ENCODE results near the gene ZNF135.

Gene ZNF135

DNA sequence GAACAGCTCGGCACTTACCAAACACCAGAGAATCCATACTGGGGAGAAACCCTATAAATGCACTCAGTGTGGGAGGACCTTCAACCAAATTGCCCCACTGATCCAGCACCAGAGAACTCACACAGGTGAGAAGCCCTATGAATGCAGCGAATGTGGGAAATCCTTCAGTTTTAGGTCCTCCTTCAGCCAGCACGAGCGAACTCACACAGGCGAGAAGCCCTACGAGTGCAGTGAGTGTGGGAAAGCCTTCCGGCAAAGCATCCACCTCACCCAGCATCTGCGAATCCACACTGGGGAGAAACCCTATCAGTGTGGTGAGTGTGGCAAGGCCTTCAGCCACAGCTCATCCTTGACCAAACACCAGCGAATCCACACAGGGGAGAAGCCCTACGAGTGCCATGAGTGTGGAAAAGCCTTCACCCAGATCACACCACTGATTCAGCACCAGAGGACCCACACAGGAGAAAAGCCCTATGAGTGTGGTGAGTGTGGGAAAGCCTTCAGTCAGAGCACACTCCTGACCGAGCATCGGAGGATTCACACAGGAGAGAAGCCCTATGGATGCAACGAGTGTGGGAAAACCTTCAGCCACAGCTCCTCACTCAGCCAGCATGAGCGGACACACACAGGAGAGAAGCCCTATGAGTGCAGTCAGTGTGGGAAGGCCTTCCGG is 8.3 kb downstream of the ZNF135 start:
- no peak for DNase-seq
- POLR2A ChIA-PET = no interaction called here

DNA sequence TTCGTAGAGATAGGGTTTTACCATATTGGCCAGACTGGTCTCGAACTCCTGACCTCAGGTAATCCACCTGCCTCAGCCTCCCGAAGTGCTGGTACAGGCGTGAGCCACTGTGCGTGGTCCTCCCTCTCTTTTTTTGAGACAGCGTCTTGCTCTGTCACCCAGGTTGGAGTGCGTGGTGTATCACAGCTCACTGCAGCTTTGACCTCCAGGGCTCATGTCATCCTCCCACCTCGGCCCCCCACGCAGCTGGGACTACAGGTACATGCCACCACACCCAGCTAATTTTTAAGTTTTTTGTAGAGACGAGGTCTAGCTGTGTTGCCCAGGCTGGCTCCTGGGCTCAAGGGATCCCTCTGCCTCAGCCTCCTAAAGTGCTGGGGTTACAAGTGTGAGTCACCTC is 20.7 kb downstream of the ZNF135 start:
- CTCF ChIA-PET = interaction anchor here (1.0 kb wide), 1 partner anchor 15 kb away, joined by 4 read pairs; no protein-coding TSS in a partner anchor
- DNase-seq = no peak
- Histone ChIP-seq H3K27me3 (replicated peaks in 2 of 5; ENCODE audit: control insufficient read depth in 4 of 5, insufficient read depth in 5 of 5, low read length in 4 of 5) (no peaks in the 10 kb centered on the region), H3K4me3 (ENCODE audit: control insufficient read depth in 1 of 7, extremely low read depth in 1 of 7, insufficient read depth in 4 of 7, low read depth in 2 of 7, low read length in 6 of 7) (no peak overlapping the region), H3K9me3 (ENCODE audit: control extremely low read depth in 1 of 5, control insufficient read depth in 4 of 5, insufficient read depth in 2 of 5, low read depth in 1 of 5, low read length in 4 of 5) (peaks cover 2 to 70% (median 48%) of the 10 kb centered on the region in 5 experiments), H3K27ac (ENCODE audit: insufficient read depth in 1 of 2, low read depth in 1 of 2, low read length in 2 of 2, poor library complexity in 1 of 2, severe bottlenecking in 2 of 2) (no peak overlapping the region), H3K36me3 (ENCODE audit: control insufficient read depth in 4 of 4, insufficient read depth in 4 of 4, low read length in 3 of 4) (peaks cover 2 to 32% (median 11%) of the 10 kb centered on the region in 4 experiments), H3K4me1 (ENCODE audit: control extremely low read depth in 1 of 4, control insufficient read depth in 4 of 4, insufficient read depth in 4 of 4, low read length in 3 of 4) (no peaks in the 10 kb centered on the region)
- POLR2A ChIA-PET = no interaction called here
- 100% methylated on average over 10 of the region's 10 CpGs for WGBS (ENCODE audit: insufficient coverage)

More for the DNA sequence above, 8.3 kb downstream of the ZNF135 start:
- H3K27ac ChIP-seq (ENCODE audit: insufficient read depth in 1 of 2, low read depth in 1 of 2, low read length in 2 of 2, poor library complexity in 1 of 2, severe bottlenecking in 2 of 2) = no peak overlapping the region
- CTCF ChIA-PET = interaction anchor here (0.9 to 1.1 kb wide), 2 partner anchors 12 to 25 kb away, joined by 3 read pairs; no protein-coding TSS in a partner anchor
- H3K27me3 ChIP-seq (replicated peaks in 2 of 5; ENCODE audit: control insufficient read depth in 4 of 5, insufficient read depth in 5 of 5, low read length in 4 of 5) = no peaks in the 10 kb centered on the region
- peaks cover 0 to 56% (median 31%) of the 10 kb centered on the region in 4 experiments for H3K36me3 ChIP-seq (ENCODE audit: control insufficient read depth in 4 of 4, insufficient read depth in 4 of 4, low read length in 3 of 4)
- 97% methylated on average over 11 of the region's 15 CpGs for WGBS (ENCODE audit: insufficient coverage)
- H3K9me3 ChIP-seq (ENCODE audit: control extremely low read depth in 1 of 5, control insufficient read depth in 4 of 5, insufficient read depth in 2 of 5, low read depth in 1 of 5, low read length in 4 of 5) = peaks cover 9 to 92% (median 78%) of the 10 kb centered on the region in 5 experiments
- peak overlapping the region in 1 of 7 experiments; percentile 43 for H3K4me3 ChIP-seq (ENCODE audit: control insufficient read depth in 1 of 7, extremely low read depth in 1 of 7, insufficient read depth in 4 of 7, low read depth in 2 of 7, low read length in 6 of 7)
- H3K4me1 ChIP-seq (ENCODE audit: control extremely low read depth in 1 of 4, control insufficient read depth in 4 of 4, insufficient read depth in 4 of 4, low read length in 3 of 4) = no peaks in the 10 kb centered on the region

DNA sequence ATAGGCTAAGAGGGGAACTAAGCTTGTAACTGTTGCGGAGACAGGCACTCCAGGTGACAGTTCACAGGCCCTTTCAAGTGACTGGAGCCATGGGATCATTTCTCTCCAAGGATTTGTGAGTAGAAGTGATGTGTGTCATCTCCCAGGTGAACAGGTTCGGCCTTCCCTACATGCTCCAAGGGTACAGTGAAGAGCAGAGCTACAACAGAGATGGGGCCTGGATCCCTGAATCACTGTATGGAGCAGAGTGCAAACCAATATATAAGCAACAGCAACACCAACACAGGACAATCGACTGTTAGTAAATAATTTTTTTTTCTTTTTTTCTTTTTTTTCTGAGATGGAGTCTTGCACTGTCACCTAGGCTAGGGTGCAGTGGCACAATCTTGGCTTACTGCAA is 23.9 kb downstream of the ZNF135 start:
- 90% methylated on average over 2 of the region's 3 CpGs for WGBS (ENCODE audit: insufficient coverage)
- no peaks in the 10 kb centered on the region for H3K27me3 ChIP-seq (replicated peaks in 2 of 5; ENCODE audit: control insufficient read depth in 4 of 5, insufficient read depth in 5 of 5, low read length in 4 of 5)
- H3K27ac ChIP-seq (ENCODE audit: insufficient read depth in 1 of 2, low read depth in 1 of 2, low read length in 2 of 2, poor library complexity in 1 of 2, severe bottlenecking in 2 of 2) = no peak overlapping the region
- ChIA-PET POLR2A (no interaction called here), CTCF (interaction anchor here (1.0 kb wide), 1 partner anchor 61 kb away, joined by 3 read pairs; no protein-coding TSS in a partner anchor)
- no peak overlapping the region for H3K4me3 ChIP-seq (ENCODE audit: control insufficient read depth in 1 of 7, extremely low read depth in 1 of 7, insufficient read depth in 4 of 7, low read depth in 2 of 7, low read length in 6 of 7)
- peaks cover 15 to 58% (median 35%) of the 10 kb centered on the region in 4 experiments for H3K36me3 ChIP-seq (ENCODE audit: control insufficient read depth in 4 of 4, insufficient read depth in 4 of 4, low read length in 3 of 4)
- H3K4me1 ChIP-seq (ENCODE audit: control extremely low read depth in 1 of 4, control insufficient read depth in 4 of 4, insufficient read depth in 4 of 4, low read length in 3 of 4) = no peaks in the 10 kb centered on the region
- DNase-seq = peak; percentile 35 to 76 (median 72)
- peaks cover 2 to 80% (median 68%) of the 10 kb centered on the region in 5 experiments for H3K9me3 ChIP-seq (ENCODE audit: control extremely low read depth in 1 of 5, control insufficient read depth in 4 of 5, insufficient read depth in 2 of 5, low read depth in 1 of 5, low read length in 4 of 5)

DNA sequence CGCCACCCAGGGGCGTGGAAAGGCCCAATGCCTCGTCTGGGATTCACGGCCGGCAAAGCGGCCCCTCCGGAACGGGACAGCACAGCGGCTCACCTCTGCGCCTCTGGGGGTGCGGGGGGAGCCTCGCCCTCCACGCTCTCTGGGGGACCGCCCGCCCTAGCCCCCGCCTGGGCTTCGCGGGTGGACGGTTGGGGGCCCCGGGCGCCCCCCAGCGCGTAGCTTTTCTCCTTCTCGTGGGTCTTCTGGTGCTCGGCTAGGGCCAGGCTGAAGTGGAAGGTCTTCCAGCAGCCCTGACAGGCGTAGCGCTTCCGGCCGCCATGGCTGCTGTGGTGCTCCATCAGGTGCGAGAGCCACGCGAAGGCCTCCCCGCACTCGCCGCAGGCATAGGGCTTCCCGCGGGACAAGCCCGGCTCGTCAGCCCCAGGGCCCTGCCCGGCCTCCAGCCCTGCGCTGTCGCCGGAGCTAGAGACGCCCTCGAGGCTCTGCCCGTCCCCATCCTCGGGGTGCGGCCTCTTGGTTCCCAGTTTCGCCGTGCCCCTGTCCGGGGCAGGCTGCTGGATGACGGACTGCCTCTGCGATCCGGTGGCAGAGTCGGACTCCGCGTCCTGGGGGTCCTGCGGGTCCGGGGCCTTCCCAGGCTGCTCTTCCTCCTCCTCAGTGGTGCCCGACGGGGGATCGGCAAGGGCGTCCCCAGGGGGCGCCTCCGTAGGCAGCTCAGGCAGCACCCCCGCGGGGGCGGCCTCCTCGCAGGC is 25.7 kb downstream of the ZNF135 start:
- peaks cover 2 to 89% (median 74%) of the 10 kb centered on the region in 5 experiments for H3K9me3 ChIP-seq (ENCODE audit: control extremely low read depth in 1 of 5, control insufficient read depth in 4 of 5, insufficient read depth in 2 of 5, low read depth in 1 of 5, low read length in 4 of 5)
- no peak overlapping the region for H3K4me3 ChIP-seq (ENCODE audit: control insufficient read depth in 1 of 7, extremely low read depth in 1 of 7, insufficient read depth in 4 of 7, low read depth in 2 of 7, low read length in 6 of 7)
- no peak for DNase-seq
- 98% methylated on average over 61 of the region's 69 CpGs for WGBS (ENCODE audit: insufficient coverage)
- no peaks in the 10 kb centered on the region for H3K27me3 ChIP-seq (replicated peaks in 2 of 5; ENCODE audit: control insufficient read depth in 4 of 5, insufficient read depth in 5 of 5, low read length in 4 of 5)
- POLR2A ChIA-PET = no interaction called here
- CTCF ChIA-PET = no interaction called here
- peaks cover 15 to 70% (median 43%) of the 10 kb centered on the region in 4 experiments for H3K36me3 ChIP-seq (ENCODE audit: control insufficient read depth in 4 of 4, insufficient read depth in 4 of 4, low read length in 3 of 4)
- H3K4me1 ChIP-seq (ENCODE audit: control extremely low read depth in 1 of 4, control insufficient read depth in 4 of 4, insufficient read depth in 4 of 4, low read length in 3 of 4) = no peaks in the 10 kb centered on the region
- no peak overlapping the region for H3K27ac ChIP-seq (ENCODE audit: insufficient read depth in 1 of 2, low read depth in 1 of 2, low read length in 2 of 2, poor library complexity in 1 of 2, severe bottlenecking in 2 of 2)

DNA sequence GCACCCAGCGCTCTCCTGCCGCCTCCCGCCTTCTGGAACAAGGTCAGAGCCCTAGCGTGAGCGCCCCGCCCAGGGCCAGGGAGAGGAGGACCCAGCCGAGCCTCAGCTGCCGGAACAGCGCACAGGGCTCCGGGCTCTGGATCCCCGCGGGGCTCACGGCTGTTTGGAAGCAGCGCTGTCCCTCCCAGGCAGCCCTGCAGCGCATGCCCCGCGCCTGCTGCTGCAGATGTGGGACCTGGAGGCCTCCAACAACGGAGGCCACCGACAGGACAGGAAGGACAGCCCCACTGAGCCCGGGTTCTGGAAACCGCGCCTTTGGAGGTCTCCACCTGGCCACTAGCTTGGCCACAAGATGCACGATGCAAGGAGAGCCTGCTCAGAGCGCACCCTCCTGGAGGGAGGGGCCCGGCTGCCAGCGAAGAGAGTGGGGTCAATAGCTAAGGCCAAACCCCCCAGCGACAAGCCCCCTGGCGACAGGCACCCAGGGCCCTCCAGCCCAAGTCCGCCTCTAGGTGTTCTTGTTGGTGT is 26.3 kb downstream of the ZNF135 start:
- DNase-seq = no peak
- Histone ChIP-seq H3K27ac (ENCODE audit: insufficient read depth in 1 of 2, low read depth in 1 of 2, low read length in 2 of 2, poor library complexity in 1 of 2, severe bottlenecking in 2 of 2) (no peak overlapping the region), H3K4me3 (ENCODE audit: control insufficient read depth in 1 of 7, extremely low read depth in 1 of 7, insufficient read depth in 4 of 7, low read depth in 2 of 7, low read length in 6 of 7) (peak overlapping the region in 1 of 7 experiments; percentile 22), H3K9me3 (ENCODE audit: control extremely low read depth in 1 of 5, control insufficient read depth in 4 of 5, insufficient read depth in 2 of 5, low read depth in 1 of 5, low read length in 4 of 5) (peaks cover 2 to 89% (median 76%) of the 10 kb centered on the region in 5 experiments), H3K36me3 (ENCODE audit: control insufficient read depth in 4 of 4, insufficient read depth in 4 of 4, low read length in 3 of 4) (peaks cover 15 to 75% (median 45%) of the 10 kb centered on the region in 4 experiments), H3K27me3 (replicated peaks in 2 of 5; ENCODE audit: control insufficient read depth in 4 of 5, insufficient read depth in 5 of 5, low read length in 4 of 5) (no peaks in the 10 kb centered on the region), H3K4me1 (ENCODE audit: control extremely low read depth in 1 of 4, control insufficient read depth in 4 of 4, insufficient read depth in 4 of 4, low read length in 3 of 4) (no peaks in the 10 kb centered on the region)
- WGBS (ENCODE audit: insufficient coverage) = 94% methylated on average over 24 of the region's 29 CpGs
- POLR2A ChIA-PET = no interaction called here
- CTCF ChIA-PET = no interaction called here

DNA sequence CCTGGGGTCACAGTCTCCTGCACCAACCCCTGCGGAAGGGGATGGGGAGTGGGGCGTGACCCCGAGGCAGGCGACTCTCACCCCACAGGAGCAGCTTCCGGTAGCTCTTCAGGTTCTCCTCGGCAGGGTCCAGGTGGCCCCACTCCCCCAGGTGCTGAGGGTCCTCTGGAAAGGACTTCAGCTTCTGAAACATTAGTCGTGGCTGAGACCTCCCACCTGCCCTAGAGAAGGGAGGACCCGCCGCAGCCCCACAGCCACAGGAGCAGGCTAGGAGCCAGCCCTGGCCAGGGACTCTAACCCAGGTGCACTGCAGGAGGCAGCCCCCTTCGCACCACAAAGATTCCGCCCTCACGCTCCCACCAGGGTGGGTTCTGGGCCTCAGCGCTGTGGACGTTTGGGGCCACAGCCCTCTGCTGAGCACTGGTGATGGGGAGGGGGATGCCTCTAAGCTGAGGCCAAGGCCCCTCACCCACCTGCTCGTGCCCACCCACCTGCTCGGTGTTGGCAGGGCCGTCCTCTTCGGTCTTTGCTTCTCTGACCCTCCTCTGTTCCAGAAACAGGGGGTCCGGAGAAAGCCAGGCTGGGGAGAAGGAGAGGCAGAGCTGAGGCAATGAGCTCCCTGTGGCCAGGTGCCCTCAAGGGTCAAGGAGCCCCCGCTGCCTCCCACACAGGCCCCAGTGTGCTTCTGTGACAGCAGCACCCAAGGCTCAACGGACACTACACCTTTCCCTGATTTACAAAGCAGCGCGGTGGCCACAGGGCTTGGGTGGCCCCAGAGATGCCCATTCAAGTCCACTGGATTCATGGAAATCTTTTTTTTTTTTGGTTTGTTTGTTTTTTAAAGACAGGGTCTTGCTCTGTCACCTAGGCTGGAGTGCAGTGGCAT is 28.0 kb downstream of the ZNF135 start:
- H3K4me1 ChIP-seq (ENCODE audit: control extremely low read depth in 1 of 4, control insufficient read depth in 4 of 4, insufficient read depth in 4 of 4, low read length in 3 of 4) = no peaks in the 10 kb centered on the region
- peak overlapping the region in 1 of 7 experiments; percentile 11 for H3K4me3 ChIP-seq (ENCODE audit: control insufficient read depth in 1 of 7, extremely low read depth in 1 of 7, insufficient read depth in 4 of 7, low read depth in 2 of 7, low read length in 6 of 7)
- H3K9me3 ChIP-seq (ENCODE audit: control extremely low read depth in 1 of 5, control insufficient read depth in 4 of 5, insufficient read depth in 2 of 5, low read depth in 1 of 5, low read length in 4 of 5) = peaks cover 2 to 87% (median 77%) of the 10 kb centered on the region in 5 experiments
- POLR2A ChIA-PET = no interaction called here
- H3K27me3 ChIP-seq (replicated peaks in 2 of 5; ENCODE audit: control insufficient read depth in 4 of 5, insufficient read depth in 5 of 5, low read length in 4 of 5) = no peaks in the 10 kb centered on the region
- no peak overlapping the region for H3K27ac ChIP-seq (ENCODE audit: insufficient read depth in 1 of 2, low read depth in 1 of 2, low read length in 2 of 2, poor library complexity in 1 of 2, severe bottlenecking in 2 of 2)
- no peak for DNase-seq
- CTCF ChIA-PET = interaction anchor here (1.0 kb wide), 1 partner anchor 12 kb away, joined by 3 read pairs; the partner anchor contains the start of gene ZSCAN18
- peaks cover 15 to 81% (median 48%) of the 10 kb centered on the region in 4 experiments for H3K36me3 ChIP-seq (ENCODE audit: control insufficient read depth in 4 of 4, insufficient read depth in 4 of 4, low read length in 3 of 4)
- WGBS (ENCODE audit: insufficient coverage) = 98% methylated on average over 6 of the region's 23 CpGs

All from common myeloid progenitor, CD34-positive (primary cell).